H9 (cell line): ENCODE measurements around the gene BPIFA3. TPM values are rescaled to one million over a fixed set of nuclear protein-coding genes. Genes with fewer than 3 reads are reported as not detected.

Source experiments
- DNase-seq: peaks from one replicate; pipeline ENCODE4 v3.0.0-alpha.2; 2017
- H2AFZ ChIP-seq: one replicate; pipeline ENCODE4 v1.6.1; 2013; ENCODE audit warnings: mild to moderate bottlenecking, low read length, control low read depth, moderate library complexity
- H2AK5ac ChIP-seq: 2 replicates; pipeline ENCODE4 v1.6.1; 2013; ENCODE audit warnings: low read length, control low read depth, mixed read lengths; ENCODE audit not compliant: insufficient read length
- H2BK120ac ChIP-seq: one replicate; pipeline ENCODE4 v1.6.1; 2013; ENCODE audit warnings: low read depth, mild to moderate bottlenecking, low read length, control low read depth, inconsistent platforms; ENCODE audit not compliant: poor library complexity, severe bottlenecking
- H2BK12ac ChIP-seq: 2 replicates; pipeline ENCODE4 v1.6.1; 2013; ENCODE audit warnings: low read length, control low read depth, mixed read lengths, low read depth; ENCODE audit not compliant: insufficient read length
- H2BK15ac ChIP-seq: 2 replicates; pipeline ENCODE4 v1.6.1; 2013; ENCODE audit warnings: low read depth, low read length, control low read depth
- H2BK20ac ChIP-seq: one replicate; pipeline ENCODE4 v1.6.1; 2013; ENCODE audit warnings: low read depth, mild to moderate bottlenecking, low read length, control low read depth, inconsistent platforms; ENCODE audit not compliant: poor library complexity, severe bottlenecking
- H2BK5ac ChIP-seq: 2 replicates; pipeline ENCODE4 v1.6.1; 2013; ENCODE audit warnings: low read length, control low read depth, mixed read lengths; ENCODE audit not compliant: insufficient read length
- H3K14ac ChIP-seq: 2 replicates; pipeline ENCODE4 v1.6.1; 2013; ENCODE audit warnings: low read length, control low read depth; ENCODE audit not compliant: insufficient read depth
- H3K18ac ChIP-seq: 2 replicates; pipeline ENCODE4 v1.6.1; 2013; ENCODE audit warnings: low read depth, mild to moderate bottlenecking, mixed read lengths, low read length, control low read depth; ENCODE audit not compliant: insufficient read length
- H3K23ac ChIP-seq: 2 replicates; pipeline ENCODE4 v1.6.1; 2013; ENCODE audit warnings: low read length, control low read depth, mixed read lengths, low read depth; ENCODE audit not compliant: insufficient read length
- H3K23me2 ChIP-seq: 2 replicates; pipeline ENCODE4 v1.6.1; 2013; ENCODE audit warnings: low read depth, mild to moderate bottlenecking, mixed read lengths, low read length, control low read depth; ENCODE audit not compliant: insufficient read length, poor library complexity, severe bottlenecking
- H3K27ac ChIP-seq: 2 replicates; pipeline ENCODE4 v1.5.1; 2013; ENCODE audit warnings: low read length, control low read depth, mixed read lengths, low read depth; ENCODE audit not compliant: insufficient read length
- H3K27me3 ChIP-seq: 2 replicates; pipeline ENCODE4 v1.6.1; 2013; ENCODE audit warnings: low read length, control low read depth, inconsistent platforms; ENCODE audit not compliant: insufficient read depth
- H3K4ac ChIP-seq: 2 replicates; pipeline ENCODE4 v1.6.1; 2013; ENCODE audit warnings: low read depth, mild to moderate bottlenecking, control low read depth, inconsistent platforms, low read length, moderate library complexity
- H3K4me1 ChIP-seq: 2 replicates; pipeline ENCODE4 v1.6.1; 2013; ENCODE audit warnings: low read length, control low read depth, inconsistent platforms; ENCODE audit not compliant: insufficient read depth
- H3K4me2 ChIP-seq: 2 replicates; pipeline ENCODE4 v1.6.1; 2013; ENCODE audit warnings: low read length, control low read depth, mixed read lengths; ENCODE audit not compliant: insufficient read length, insufficient read depth
- H3K56ac ChIP-seq: 2 replicates; pipeline ENCODE4 v1.6.1; 2013; ENCODE audit warnings: low read depth, mild to moderate bottlenecking, mixed read lengths, low read length, control low read depth; ENCODE audit not compliant: insufficient read length
- H3K79me1 ChIP-seq: 2 replicates; pipeline ENCODE4 v1.6.1; 2013; ENCODE audit warnings: low read depth, mild to moderate bottlenecking, moderate library complexity, low read length, control low read depth, inconsistent platforms; ENCODE audit not compliant: insufficient read depth, poor library complexity, severe bottlenecking
- H3K79me2 ChIP-seq: 2 replicates; pipeline ENCODE4 v1.6.1; 2013; ENCODE audit warnings: low read length, control low read depth, inconsistent platforms; ENCODE audit not compliant: insufficient read depth
- H3K9ac ChIP-seq: 2 replicates; pipeline ENCODE4 v1.6.1; 2013; ENCODE audit warnings: low read length, control low read depth, mixed read lengths; ENCODE audit not compliant: insufficient read length; ENCODE audit errors: extremely low read depth
- H3K9me3 ChIP-seq: one replicate; pipeline ENCODE4 v1.6.1; 2013; ENCODE audit warnings: low read depth, low read length, inconsistent platforms; ENCODE audit not compliant: control insufficient read depth
- H3T11ph ChIP-seq: one replicate; pipeline ENCODE4 v1.6.1; 2013; ENCODE audit warnings: mild to moderate bottlenecking, low read length, control low read depth, inconsistent platforms
- H4K20me1 ChIP-seq: one replicate; pipeline ENCODE4 v1.6.1; 2013; ENCODE audit not compliant: control insufficient read depth, insufficient read length, insufficient read depth
- H4K5ac ChIP-seq: 2 replicates; pipeline ENCODE4 v1.6.1; 2013; ENCODE audit warnings: low read depth, mild to moderate bottlenecking, mixed read lengths, low read length, control low read depth; ENCODE audit not compliant: insufficient read length
- H4K8ac ChIP-seq: replicated peaks from 2 replicates; pipeline ENCODE4 v1.6.1; 2013; ENCODE audit warnings: low read length, control low read depth, mixed read lengths, low read depth; ENCODE audit not compliant: insufficient read length
- H4K91ac ChIP-seq: 2 replicates; pipeline ENCODE4 v1.6.1; 2013; ENCODE audit warnings: low read depth, mild to moderate bottlenecking, moderate library complexity, mixed read lengths, low read length, control low read depth; ENCODE audit not compliant: insufficient read length
- H3K27ac Mint-ChIP-seq, 3 experiments: 2 replicates in 2 of 3; 3 replicates in 1 of 3; pipeline ENCODE4 v1.8.0; 2020 to 2021; ENCODE audit warnings: mixed read lengths in 3 of 3, mild to moderate bottlenecking in 1 of 3, moderate library complexity in 1 of 3
- H3K27me3 Mint-ChIP-seq: 2 replicates; pipeline ENCODE4 v1.8.0; 2021; ENCODE audit warnings: low read depth, mild to moderate bottlenecking, moderate library complexity, mixed read lengths
- H3K36me3 Mint-ChIP-seq, 3 experiments: 2 replicates in 2 of 3; 3 replicates in 1 of 3; pipeline ENCODE4 v1.8.0; 2020 to 2021; ENCODE audit warnings: low read depth in 3 of 3, mixed read lengths in 3 of 3; ENCODE audit not compliant: insufficient read depth in 1 of 3
- H3K4me1 Mint-ChIP-seq, 2 experiments: 2 replicates each; pipeline ENCODE4 v1.8.0; 2020; ENCODE audit warnings: mixed read lengths in 2 of 2
- H3K4me3 Mint-ChIP-seq, 2 experiments: 2 replicates in 1 of 2; 3 replicates in 1 of 2; pipeline ENCODE4 v1.8.0; 2020 to 2021; ENCODE audit warnings: mild to moderate bottlenecking in 2 of 2, mixed read lengths in 2 of 2, moderate library complexity in 1 of 2
- H3K9me3 Mint-ChIP-seq, 2 experiments: 2 replicates in 1 of 2; 3 replicates in 1 of 2; pipeline ENCODE4 v1.8.0; 2020; ENCODE audit warnings: mild to moderate bottlenecking in 2 of 2, mixed read lengths in 2 of 2, moderate library complexity in 1 of 2
- CTCF ChIP-seq: fragments of 200-600 bp; sonication (generic); conservative IDR thresholded peaks from 3 replicates; pipeline ENCODE4 v1.8.0; 2021; ENCODE audit warnings: antibody characterized with exemption, mild to moderate bottlenecking
- whole genome bisulfite sequencing: extraction: QIAGEN DNeasy Blood & Tissue Kit; methylation state at CpG from one replicate; pipeline ENCODE4 v1.1.7; 2013; ENCODE audit warnings: missing lambda C conversion rate, low lambda C conversion rate, mixed read lengths; ENCODE audit not compliant: insufficient read length; ENCODE audit errors: extremely low coverage; 5-methylcytosine and 5-hydroxymethylcytosine counted together
- total RNA-seq: library from RNA; stranded (reverse); gene quantifications from 2 replicates; pipeline ENCODE4 v1.2.1, GENCODE V29; 2021

Gene BPIFA3
- total RNA-seq, 1 experiment from 2014 or later = not detected

- H3K14ac ChIP-seq = no peak overlapping the region
- H3T11ph ChIP-seq = no peak overlapping the region
- no peaks in the 10 kb centered on the region for H3K79me1 ChIP-seq
- H4K5ac ChIP-seq = no peak overlapping the region
- no peaks in the 10 kb centered on the region for H4K20me1 ChIP-seq
- H3K9me3 ChIP-seq = no peaks in the 10 kb centered on the region
- Mint-ChIP-seq H3K36me3 (no peaks in the 10 kb centered on the region), H3K9me3 (no peaks in the 10 kb centered on the region), H3K27me3 (peaks cover 52% of the 10 kb centered on the region), H3K4me1 (peaks cover 2 to 4% of the 10 kb centered on the region in 2 experiments; a peak in 2 of 4 replicates), H3K27ac (no peak overlapping the region; a peak in 1 of 7 replicates), H3K4me3 (no peak overlapping the region)
- no peaks in the 10 kb centered on the region for H3K4me1 ChIP-seq
- no peak overlapping the region for H3K4ac ChIP-seq
- H4K8ac ChIP-seq = no peak overlapping the region
- TF ChIP-seq CTCF = no peak
- H4K91ac ChIP-seq = no peak overlapping the region
- H2AK5ac ChIP-seq = no peak overlapping the region
- no peak overlapping the region for H2BK20ac ChIP-seq
- H3K79me2 ChIP-seq = no peaks in the 10 kb centered on the region
- no peaks in the 10 kb centered on the region; the same call in 1 of the 2 replicates for H3K27me3 ChIP-seq
- H3K9ac ChIP-seq = no peak overlapping the region
- H3K23me2 ChIP-seq = no peaks in the 10 kb centered on the region
- no peak overlapping the region for H2BK120ac ChIP-seq
- H2AFZ ChIP-seq = no peak overlapping the region
- H3K4me2 ChIP-seq = no peak overlapping the region
- H2BK15ac ChIP-seq = no peak overlapping the region
- no peak overlapping the region for H2BK5ac ChIP-seq
- H2BK12ac ChIP-seq = no peak overlapping the region
- no CpG with 5 or more reads among the region's 1 CpG for WGBS
- H3K23ac ChIP-seq = no peak overlapping the region
- H3K18ac ChIP-seq = no peak overlapping the region
- no peak for DNase-seq
- no peak overlapping the region for H3K56ac ChIP-seq
- H3K27ac ChIP-seq = no peak overlapping the region
Observed at GRCh38 chr20:33210371-33210770, 6.8 kb upstream of the BPIFA3 start.
